GM12878 (cell line): ENCODE measurements around the gene SHROOM3. TPM values are rescaled to one million over a fixed set of nuclear protein-coding genes. Genes with fewer than 3 reads are reported as not detected.

Source experiments
- ATF3 ChIP-seq: IDR thresholded peaks from 2 replicates; pipeline ENCODE4 v1.6.1; 2011; ENCODE audit warnings: low read depth, mild to moderate bottlenecking, low read length, moderate library complexity, borderline replicate concordance; ENCODE audit errors: extremely low read depth
- ATF7 ChIP-seq: fragments of 450-650 bp; IDR thresholded peaks from 2 replicates; pipeline ENCODE4 v1.6.1; 2016; ENCODE audit warnings: low read depth, mild to moderate bottlenecking
- CHD2 ChIP-seq: IDR thresholded peaks from 2 replicates; pipeline ENCODE4 v1.6.1; 2011; ENCODE audit warnings: low read depth, low read length, improper control_type of control experiment, borderline replicate concordance
- HCFC1 ChIP-seq: fragments of 150-350 bp; IDR thresholded peaks from 2 replicates; pipeline ENCODE4 v1.6.1; 2014; ENCODE audit warnings: low read length
- PBX3 ChIP-seq: IDR thresholded peaks from 2 replicates; pipeline ENCODE4 v1.6.1; 2011; ENCODE audit warnings: mild to moderate bottlenecking, low read depth, low read length, moderate library complexity; ENCODE audit not compliant: insufficient replicate concordance
- RAD51 ChIP-seq: fragments of 450-650 bp; IDR thresholded peaks from 2 replicates; pipeline ENCODE4 v1.6.1; 2016; ENCODE audit warnings: moderate library complexity, mild to moderate bottlenecking, inconsistent platforms
- SP1 ChIP-seq: IDR thresholded peaks from one replicate; pipeline ENCODE4 v1.6.1; 2011; ENCODE audit warnings: low read depth, low read length
- ZBTB40 ChIP-seq: fragments of 450-650 bp; IDR thresholded peaks from 2 replicates; pipeline ENCODE4 v1.6.1; 2016; ENCODE audit warnings: mild to moderate bottlenecking, moderate library complexity, borderline replicate concordance
- polyA plus RNA-seq, 11 experiments: library from polyadenylated mRNA; depleted of rRNA in 4 of 11; unstranded in 6 of 11; stranded (reverse) in 5 of 11; fragments of >200 nt; fragmentation: Nextera tagmentation in 4 of 11; fragmentation: Illumina TruSeq in 1 of 11; extraction: Ambion mirVana in 4 of 11; extraction: Trizol in 1 of 11; gene quantifications; 1 replicate in 1 of 11; 2 replicates in 10 of 11; pipeline versions ENCODE4 v1.2.1 to v1.2.3, GENCODE V29; 2011 to 2016; ENCODE audit warnings: inconsistent platforms in 2 of 11, missing spikeins in 2 of 11, low read depth in 1 of 11
- total RNA-seq, 4 experiments: library from RNA; depleted of rRNA in 3 of 4; stranded (reverse); fragments of >200 nt in 3 of 4; fragmentation: Illumina TruSeq in 1 of 4; extraction: Trizol in 1 of 4; gene quantifications; 2 replicates each; pipeline versions ENCODE4 v1.2.1 to v1.2.3, GENCODE V29; 2013 to 2021

SHROOM3 gene
- total and polyA plus RNA-seq, 10 of the 15 experiments (the other 5 are each of a cell fraction or from before 2014, with no cell fraction given): under 0.01 to 0.29 (median 0.08) TPM; not detected in 1

GRCh38 chr4:76420188-76420761 is 14.8 kb upstream of the SHROOM3 start (continued):
- TF ChIP-seq ZBTB40 (no peak), PBX3 (no peak), HCFC1 (no peak), ATF7 (no peak), ATF3 (no peak), SP1 (no peak), RAD51 (no peak), CHD2 (no peak)
